K562 (cell line): ENCODE results near the gene ASPHD2. TPM values are rescaled to one million over a fixed set of nuclear protein-coding genes. Genes with fewer than 3 reads are reported as not detected.

Experiments
- ATAC-seq: fragments of 200-7000 bp; cut with Tn5 transposase; 3 replicates; pipeline ENCODE4 v1.9.1; 2020; ENCODE audit warnings: moderate library complexity
- BruUV-seq: library from RNA; stranded (reverse); fragments of 400-500 nt; replicated peaks from 2 replicates; lab custom pipeline; 2021; lab: Mats Ljungman, UMichigan
- CTCF ChIA-PET: fragments of 300-600 bp; formaldehyde crosslinking; extraction: SDS; loops from one replicate; lab custom pipeline; 2021; ENCODE audit warnings: low intra/inter-chr PET ratio; lab: Yijun Ruan, JAX
- POLR2A ChIA-PET: fragments of 300-600, 350-650 bp; sonication (Branson Sonifier 250); formaldehyde crosslinking; extraction: SDS; loops from one replicate; lab custom pipeline; 2021; ENCODE audit warnings: antibody characterized with exemption, inconsistent platforms; lab: Yijun Ruan, JAX
- DNase-seq, 4 experiments: peaks; one replicate each; pipeline versions ENCODE4 v3.0.0 to v3.0.0-alpha.2; 2011 to 2018; ENCODE audit warnings: low spot score in 3 of 4, mixed read lengths in 3 of 4; ENCODE audit errors: extremely low read depth in 1 of 4
- FAIRE-seq: peaks from 2 replicates; lab custom pipeline; 2011; peaks lifted over from hg19 to GRCh38; lab: Jason Lieb, UNC
- H2AFZ ChIP-seq: 2 replicates; pipeline ENCODE4 v1.6.0; 2011; ENCODE audit warnings: low read depth, low read length, control low read depth, inconsistent platforms
- H3K27ac ChIP-seq: fragments of 200-600 bp; 3 replicates; pipeline ENCODE4 v1.8.0; 2011; ENCODE audit warnings: low read depth, mild to moderate bottlenecking, control low read depth, inconsistent platforms, low read length, moderate library complexity, mixed read lengths; ENCODE audit errors: extremely low read depth
- H3K27me3 ChIP-seq, 2 experiments: fragments of 300-600 bp in 1 of 2; 2 replicates in 1 of 2; 3 replicates in 1 of 2; pipeline versions ENCODE4 v1.6.0 to v1.8.0; 2011; ENCODE audit warnings: inconsistent platforms in 2 of 2, low read length in 2 of 2, mild to moderate bottlenecking in 1 of 2, mixed read lengths in 1 of 2, moderate library complexity in 1 of 2; ENCODE audit not compliant: control insufficient read depth in 2 of 2, insufficient read depth in 2 of 2
- H3K36me3 ChIP-seq: fragments of 300-600 bp; 3 replicates; pipeline ENCODE4 v1.8.0; 2011; ENCODE audit warnings: mild to moderate bottlenecking, low read length, inconsistent platforms; ENCODE audit not compliant: control insufficient read depth, insufficient read depth
- H3K4me1 ChIP-seq, 2 experiments: fragments of 200-600 bp in 1 of 2; replicated peaks in 1 of 2; 2 replicates in 1 of 2; 3 replicates in 1 of 2; pipeline versions ENCODE4 v1.5.1 to v1.8.0; 2011; ENCODE audit warnings: inconsistent platforms in 2 of 2, low read length in 2 of 2, mild to moderate bottlenecking in 1 of 2, mixed read lengths in 1 of 2, moderate library complexity in 1 of 2; ENCODE audit not compliant: control insufficient read depth in 2 of 2, insufficient read depth in 2 of 2
- H3K4me2 ChIP-seq: 2 replicates; pipeline ENCODE4 v1.6.1; 2011; ENCODE audit warnings: low read length, control low read depth, inconsistent platforms, mixed read lengths; ENCODE audit not compliant: insufficient read depth
- H3K4me3 ChIP-seq: fragments of 200-600 bp; sonication (generic), shearing (Covaris generic); 2 replicates; pipeline ENCODE4 v1.5.1; 2016; ENCODE audit warnings: control low read depth, inconsistent platforms
- H3K79me2 ChIP-seq: fragments of 200-600 bp; 3 replicates; pipeline ENCODE4 v1.8.0; 2011; ENCODE audit warnings: low read length, inconsistent platforms; ENCODE audit not compliant: control insufficient read depth, insufficient read depth
- H3K9ac ChIP-seq, 2 experiments: 2 replicates each; pipeline versions ENCODE4 v1.6.0 to v1.6.1; 2011; ENCODE audit warnings: low read depth in 2 of 2, low read length in 2 of 2, control low read depth in 1 of 2, inconsistent platforms in 1 of 2, mild to moderate bottlenecking in 1 of 2, mixed read lengths in 1 of 2; ENCODE audit not compliant: insufficient read depth in 1 of 2
- H3K9me1 ChIP-seq: one replicate; pipeline ENCODE4 v1.6.0; 2011; ENCODE audit warnings: inconsistent platforms, mild to moderate bottlenecking, low read length, moderate library complexity; ENCODE audit not compliant: control insufficient read depth, insufficient read depth
- H3K9me3 ChIP-seq: replicated peaks from 2 replicates; pipeline ENCODE4 v1.5.1; 2011; ENCODE audit warnings: low read depth, low read length, inconsistent platforms; ENCODE audit not compliant: control insufficient read depth, insufficient read depth
- H4K20me1 ChIP-seq: replicated peaks from 2 replicates; pipeline ENCODE4 v1.6.1; 2011; ENCODE audit warnings: low read length, inconsistent platforms, mixed read lengths; ENCODE audit not compliant: control insufficient read depth, insufficient read depth
- BCOR ChIP-seq: fragments of 450-650 bp; IDR thresholded peaks from 2 replicates; pipeline ENCODE4 v1.6.1; 2016
- PCBP2 ChIP-seq: fragments of 200-400 bp; formaldehyde crosslinking; IDR thresholded peaks from 2 replicates; pipeline ENCODE4 v1.6.1; 2018; ENCODE audit warnings: low read length, low read depth, mild to moderate bottlenecking, moderate library complexity; ENCODE audit not compliant: poor library complexity, severe bottlenecking
- RBM25 ChIP-seq: fragments of 200-400 bp; formaldehyde crosslinking; IDR thresholded peaks from 2 replicates; pipeline ENCODE4 v1.6.1; 2018; ENCODE audit warnings: low read length, low read depth, moderate library complexity; ENCODE audit not compliant: severe bottlenecking
- ZNF134 ChIP-seq: fragments of 250-450 bp; sonication (Bioruptor Pico); conservative IDR thresholded peaks from 2 replicates; pipeline ENCODE4 v1.4.0; 2020
- WGBS: fragments of 100-300 bp; shearing (Covaris generic); methylation state at CpG from one replicate; pipeline ENCODE4 v1.1.6; 2016; ENCODE audit warnings: low coverage, mixed read lengths; ENCODE audit not compliant: insufficient coverage; ENCODE audit errors: missing lambda C conversion rate; 5-methylcytosine and 5-hydroxymethylcytosine counted together
- in situ Hi-C: fragments of 300-500 bp; cut with MboI; formaldehyde crosslinking; loops from 4 replicates; pipeline ENCODE4 v1.15.0; 2018; ENCODE audit warnings: inconsistent platforms, mixed read lengths
- intact Hi-C: fragments of 100-400 bp; cut with micrococcal nuclease; formaldehyde crosslinking; loops from 2 replicates; pipeline ENCODE4 v1.14.2; 2022
- polyA plus RNA-seq, 8 experiments: library from polyadenylated mRNA; depleted of rRNA in 4 of 8; stranded (reverse) in 5 of 8; unstranded in 3 of 8; fragments of >200 nt; fragmentation: Nextera tagmentation in 2 of 8; fragmentation: Illumina TruSeq in 1 of 8; extraction: Ambion mirVana in 2 of 8; extraction: Trizol in 1 of 8; gene quantifications; 2 replicates each; pipeline versions ENCODE4 v1.2.1 to v1.2.3, GENCODE V29; 2011 to 2014; ENCODE audit warnings: inconsistent platforms in 1 of 8, missing spikeins in 1 of 8
- total RNA-seq, 7 experiments: library from RNA; depleted of rRNA in 6 of 7; stranded (reverse); fragments of >200 nt in 6 of 7; fragmentation: Illumina TruSeq in 2 of 7; extraction: Trizol in 2 of 7; gene quantifications; 2 replicates each; pipeline versions ENCODE4 v1.2.1 to v1.2.3, GENCODE V29; 2011 to 2021; ENCODE audit warnings: low replicate concordance in 1 of 7
- TF ChIP-seq, protein P1 (sequence below): fragments of 250-450 bp; sonication (Bioruptor Pico); IDR thresholded peaks from 2 replicates; pipeline ENCODE4 v1.4.0; 2020; ENCODE audit warnings: mild to moderate bottlenecking, moderate library complexity
- TF ChIP-seq, protein P2 (sequence below): fragments of 450-650 bp; formaldehyde crosslinking; IDR thresholded peaks from 2 replicates; pipeline ENCODE4 v1.4.0; 2022; ENCODE audit warnings: mild to moderate bottlenecking, moderate library complexity

Gene ASPHD2
- total and polyA plus RNA-seq, 9 of the 15 experiments (the other 6 are each of a cell fraction or from before 2014, with no cell fraction given), result 0.18 to 0.64 (median 0.36) TPM

- Histone ChIP-seq H3K9me1 (no peaks in the 10 kb centered on the region), H3K4me2 (no peak overlapping the region), H3K79me2 (no peaks in the 10 kb centered on the region), H3K36me3 (no peaks in the 10 kb centered on the region)
- 17% methylated on average over 9 of the region's 11 CpGs for WGBS
- no peak for FAIRE-seq
- intact Hi-C loops, result no loop called here
- no TSS peak for BruUV-seq
- TF ChIP-seq PCBP2 (no peak), RBM25 (peak; percentile 60), BCOR (peak; percentile 60; the same call in 1 of the 2 replicates), ZNF134 (CRISPR knock-in tag) (no peak)
- TF ChIP-seq, protein P1, sequence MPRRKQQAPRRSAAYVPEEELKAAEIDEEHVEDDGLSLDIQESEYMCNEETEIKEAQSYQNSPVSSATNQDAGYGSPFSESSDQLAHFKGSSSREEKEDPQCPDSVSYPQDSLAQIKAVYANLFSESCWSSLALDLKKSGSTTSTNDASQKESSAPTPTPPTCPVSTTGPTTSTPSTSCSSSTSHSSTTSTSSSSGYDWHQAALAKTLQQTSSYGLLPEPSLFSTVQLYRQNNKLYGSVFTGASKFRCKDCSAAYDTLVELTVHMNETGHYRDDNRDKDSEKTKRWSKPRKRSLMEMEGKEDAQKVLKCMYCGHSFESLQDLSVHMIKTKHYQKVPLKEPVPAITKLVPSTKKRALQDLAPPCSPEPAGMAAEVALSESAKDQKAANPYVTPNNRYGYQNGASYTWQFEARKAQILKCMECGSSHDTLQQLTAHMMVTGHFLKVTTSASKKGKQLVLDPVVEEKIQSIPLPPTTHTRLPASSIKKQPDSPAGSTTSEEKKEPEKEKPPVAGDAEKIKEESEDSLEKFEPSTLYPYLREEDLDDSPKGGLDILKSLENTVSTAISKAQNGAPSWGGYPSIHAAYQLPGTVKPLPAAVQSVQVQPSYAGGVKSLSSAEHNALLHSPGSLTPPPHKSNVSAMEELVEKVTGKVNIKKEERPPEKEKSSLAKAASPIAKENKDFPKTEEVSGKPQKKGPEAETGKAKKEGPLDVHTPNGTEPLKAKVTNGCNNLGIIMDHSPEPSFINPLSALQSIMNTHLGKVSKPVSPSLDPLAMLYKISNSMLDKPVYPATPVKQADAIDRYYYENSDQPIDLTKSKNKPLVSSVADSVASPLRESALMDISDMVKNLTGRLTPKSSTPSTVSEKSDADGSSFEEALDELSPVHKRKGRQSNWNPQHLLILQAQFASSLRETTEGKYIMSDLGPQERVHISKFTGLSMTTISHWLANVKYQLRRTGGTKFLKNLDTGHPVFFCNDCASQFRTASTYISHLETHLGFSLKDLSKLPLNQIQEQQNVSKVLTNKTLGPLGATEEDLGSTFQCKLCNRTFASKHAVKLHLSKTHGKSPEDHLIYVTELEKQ, result no peak
- TF ChIP-seq, protein P2, sequence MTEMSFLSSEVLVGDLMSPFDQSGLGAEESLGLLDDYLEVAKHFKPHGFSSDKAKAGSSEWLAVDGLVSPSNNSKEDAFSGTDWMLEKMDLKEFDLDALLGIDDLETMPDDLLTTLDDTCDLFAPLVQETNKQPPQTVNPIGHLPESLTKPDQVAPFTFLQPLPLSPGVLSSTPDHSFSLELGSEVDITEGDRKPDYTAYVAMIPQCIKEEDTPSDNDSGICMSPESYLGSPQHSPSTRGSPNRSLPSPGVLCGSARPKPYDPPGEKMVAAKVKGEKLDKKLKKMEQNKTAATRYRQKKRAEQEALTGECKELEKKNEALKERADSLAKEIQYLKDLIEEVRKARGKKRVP (CRISPR knock-in tag), result no peak
- TF ChIP-seq, all 486 proteins: peak for 2
- H3K9ac ChIP-seq, result no peak overlapping the region
- ATAC-seq, result no peak
- no peak overlapping the region for H2AFZ ChIP-seq
- in situ Hi-C loops, result no loop called here
- no peak overlapping the region for H3K27ac ChIP-seq
- H3K9me3 ChIP-seq, result no peaks in the 10 kb centered on the region
- H3K4me1 ChIP-seq, result peaks cover 0 to 17% of the 10 kb centered on the region in 2 experiments; a peak in 3 of 5 replicates
- H3K27me3 ChIP-seq, result peaks cover 0 to 2% of the 10 kb centered on the region in 2 experiments; a peak in 3 of 5 replicates
- H3K4me3 ChIP-seq, result no peak overlapping the region
- no peak for DNase-seq
- POLR2A ChIA-PET, result interaction anchor here (0.5 to 1.3 kb wide), 2 partner anchors 44 to 1263 kb away, joined by 3 to 4 read pairs; no protein-coding TSS in a partner anchor
- CTCF ChIA-PET, result no interaction called here
- H4K20me1 ChIP-seq, result no peaks in the 10 kb centered on the region
These were observed 6.5 kb downstream of the ASPHD2 start for GRCh38 chr22:26435327-26436093.
